Mucosa of descending colon (tissue), 3 donors: ENCODE measurements around the gene HDHD5. TPM values are rescaled to one million over a fixed set of nuclear protein-coding genes. Genes with fewer than 3 reads are reported as not detected.

Experiments used
- ATAC-seq: fragments of 200-7000 bp; cut with Tn5 transposase; one replicate; pipeline ENCODE4 v1.9.1; 2020; ENCODE audit warnings: mild to moderate bottlenecking, moderate library complexity
- DNase-seq, 3 donors: peaks; one replicate each; pipeline ENCODE4 v3.0.0-alpha.2; 2020
- H3K36me3 ChIP-seq: fragments of 200-600 bp; one replicate; pipeline ENCODE4 v1.8.0; 2021; ENCODE audit warnings: low read depth, mild to moderate bottlenecking
- H3K4me1 ChIP-seq: fragments of 200-600 bp; one replicate; pipeline ENCODE4 v1.8.0; 2021; ENCODE audit warnings: low read depth, mild to moderate bottlenecking
- H3K4me3 ChIP-seq: fragments of 200-600 bp; one replicate; pipeline ENCODE4 v1.8.0; 2021; ENCODE audit warnings: mild to moderate bottlenecking
- H3K9me3 ChIP-seq: fragments of 200-600 bp; one replicate; pipeline ENCODE4 v1.8.0; 2021; ENCODE audit warnings: mild to moderate bottlenecking
- CTCF ChIP-seq: fragments of 200-600 bp; IDR thresholded peaks from one replicate; pipeline ENCODE4 v1.8.0; 2022; ENCODE audit warnings: antibody characterized with exemption, mild to moderate bottlenecking
- intact Hi-C, 2 donors: fragments of 100-400 bp; cut with DNase I in 1 of 2; cut with micrococcal nuclease in 1 of 2; formaldehyde crosslinking; loops; one replicate each; pipeline versions ENCODE4 v1.11.0 to v1.11.1; 2022; cut with DNase I, micrococcal nuclease
- total RNA-seq, 3 donors: library from RNA; stranded (reverse); fragmentation: NEBNext Ultra II Directional in 2 of 3; extraction: Animal tissue kit (Norgen Biotek cat#: 25700) in 2 of 3; gene quantifications; one replicate each; pipeline versions ENCODE4 v1.2.1 to v1.2.4, GENCODE V29; 2021 to 2023
- donor health status: DM: no; HTN: no; CAD: no; lungs with moderate emphysema.
- donor health status: DM: no; HTN: no; CAD: no.
- donor health status: DM: no; HTN: yes; CAD: no.

The HDHD5 gene
- total RNA-seq, 3 donors from 2014 or later, result 31.0 to 36.1 (median 32.6) TPM

- no peak overlapping the region for H3K4me3 ChIP-seq
- H3K9me3 ChIP-seq, result no peaks in the 10 kb centered on the region
- peaks cover 8% of the 10 kb centered on the region for H3K4me1 ChIP-seq
- TF ChIP-seq CTCF, result no peak
- no peak for DNase-seq
- no peaks in the 10 kb centered on the region for H3K36me3 ChIP-seq
- intact Hi-C loops, result no loop called here
- ATAC-seq, result no peak
Observed at GRCh38 chr22:17114898-17115235, 44.2 kb downstream of the HDHD5 start.

- ATAC-seq, result no peak
- TF ChIP-seq CTCF, result no peak
- no peak overlapping the region for H3K4me3 ChIP-seq
- intact Hi-C loops, result no loop called here
- H3K36me3 ChIP-seq, result no peaks in the 10 kb centered on the region
- DNase-seq, result no peak
- H3K4me1 ChIP-seq, result peaks cover 5% of the 10 kb centered on the region
- no peaks in the 10 kb centered on the region for H3K9me3 ChIP-seq
Observed at GRCh38 chr22:17114173-17114897, 44.7 kb downstream of the HDHD5 start.

- H3K36me3 ChIP-seq, result peaks cover 1% of the 10 kb centered on the region
- intact Hi-C loops, result no loop called here
- ATAC-seq (no peak), DNase-seq (no peak)
- no peak for TF ChIP-seq CTCF
- H3K4me3 ChIP-seq, result no peak overlapping the region
- H3K9me3 ChIP-seq, result no peaks in the 10 kb centered on the region
- peaks cover 5% of the 10 kb centered on the region for H3K4me1 ChIP-seq
Observed at GRCh38 chr22:17113600-17113999, 45.5 kb downstream of the HDHD5 start.

- Histone ChIP-seq H3K36me3 (peaks cover 5% of the 10 kb centered on the region), H3K4me1 (no peaks in the 10 kb centered on the region), H3K4me3 (no peak overlapping the region), H3K9me3 (no peaks in the 10 kb centered on the region)
- intact Hi-C loops, result no loop called here
- DNase-seq (no peak), ATAC-seq (no peak)
- no peak for TF ChIP-seq CTCF
Observed at GRCh38 chr22:17112491-17113042, 46.5 kb downstream of the HDHD5 start.

GRCh38 chr22:17110791-17111550, 48.1 kb downstream of the HDHD5 start:
- Histone ChIP-seq H3K9me3 (no peaks in the 10 kb centered on the region), H3K4me1 (no peaks in the 10 kb centered on the region), H3K36me3 (peaks cover 9% of the 10 kb centered on the region), H3K4me3 (no peak overlapping the region)
- ATAC-seq (no peak), DNase-seq (no peak)
- TF ChIP-seq CTCF, result no peak
- intact Hi-C loops, result no loop called here
